Keratinocyte (primary cell): ENCODE results near the gene MUC4.
"Not testable (repeated sequence)": the region's sequence is repeated elsewhere in the genome, so short reads cannot be mapped to it uniquely, and the experiment has no call there.

Experiments used
- CTCF ChIP-seq, 3 experiments: IDR thresholded peaks in 1 of 3; conservative IDR thresholded peaks in 1 of 3; optimal IDR thresholded peaks in 1 of 3; 2 replicates in 2 of 3; 3 replicates in 1 of 3; pipeline versions ENCODE3 to v1.5.1; 2011; ENCODE audit warnings: low read length in 3 of 3, mild to moderate bottlenecking in 3 of 3, moderate library complexity in 2 of 3, control low read depth in 1 of 3, inconsistent platforms in 1 of 3; ENCODE audit not compliant: insufficient read depth in 2 of 3; ENCODE audit errors: extremely low read depth in 1 of 3
- EZH2 ChIP-seq: IDR thresholded peaks from one replicate; pipeline ENCODE4 v1.6.1; 2012; ENCODE audit warnings: inconsistent platforms, mild to moderate bottlenecking, low read length, moderate library complexity

- not testable (repeated sequence) for TF ChIP-seq CTCF (optimal IDR thresholded peaks at IDR 0.05 in 1 of 3, IDR thresholded peaks at IDR 0.05 in 1 of 3, conservative IDR thresholded peaks at IDR 0.05 in 1 of 3; ENCODE audit: extremely low read depth in 1 of 3, insufficient read depth in 2 of 3, low read length in 3 of 3); EZH2
Observed at GRCh38 chr3:195710126-195710905, 101.4 kb downstream of the MUC4 start.
